ENCODE measurements around the gene UGT3A1.
"Not testable (repeated sequence)": the region's sequence is repeated elsewhere in the genome, so short reads cannot be mapped to it uniquely, and the experiment has no call there.

UGT3A1 gene

DNA sequence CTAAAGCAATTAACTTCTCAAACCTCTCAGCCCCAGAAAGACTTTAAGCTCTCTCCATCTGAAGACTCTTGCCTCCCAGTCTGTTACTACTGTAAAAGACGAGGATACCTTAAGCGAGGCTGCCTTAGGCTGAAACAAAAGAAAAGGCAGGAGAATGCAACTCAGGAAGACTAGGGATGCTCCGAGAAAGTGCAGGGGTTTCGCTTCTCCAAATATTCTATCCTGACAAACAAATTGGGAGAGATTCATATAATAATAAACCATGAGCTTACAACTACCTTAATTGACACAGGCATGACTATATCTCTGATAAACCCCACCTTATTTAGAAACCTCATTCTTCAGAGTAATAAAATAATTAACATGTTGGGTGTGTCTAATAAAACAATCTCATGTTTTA is 4.9 kb upstream of the UGT3A1 start:
- in situ Hi-C loops (cut with HindIII; ENCODE audit: low sequenced_read_pairs) = no loop called here
- TF ChIP-seq, protein P1, sequence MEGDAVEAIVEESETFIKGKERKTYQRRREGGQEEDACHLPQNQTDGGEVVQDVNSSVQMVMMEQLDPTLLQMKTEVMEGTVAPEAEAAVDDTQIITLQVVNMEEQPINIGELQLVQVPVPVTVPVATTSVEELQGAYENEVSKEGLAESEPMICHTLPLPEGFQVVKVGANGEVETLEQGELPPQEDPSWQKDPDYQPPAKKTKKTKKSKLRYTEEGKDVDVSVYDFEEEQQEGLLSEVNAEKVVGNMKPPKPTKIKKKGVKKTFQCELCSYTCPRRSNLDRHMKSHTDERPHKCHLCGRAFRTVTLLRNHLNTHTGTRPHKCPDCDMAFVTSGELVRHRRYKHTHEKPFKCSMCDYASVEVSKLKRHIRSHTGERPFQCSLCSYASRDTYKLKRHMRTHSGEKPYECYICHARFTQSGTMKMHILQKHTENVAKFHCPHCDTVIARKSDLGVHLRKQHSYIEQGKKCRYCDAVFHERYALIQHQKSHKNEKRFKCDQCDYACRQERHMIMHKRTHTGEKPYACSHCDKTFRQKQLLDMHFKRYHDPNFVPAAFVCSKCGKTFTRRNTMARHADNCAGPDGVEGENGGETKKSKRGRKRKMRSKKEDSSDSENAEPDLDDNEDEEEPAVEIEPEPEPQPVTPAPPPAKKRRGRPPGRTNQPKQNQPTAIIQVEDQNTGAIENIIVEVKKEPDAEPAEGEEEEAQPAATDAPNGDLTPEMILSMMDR (IDR thresholded peaks at IDR 0.05; ENCODE audit: low read depth, low read length, missing control alignments) = no peak
- no peak overlapping the region for H3K4me3 ChIP-seq (ENCODE audit: low read depth, low read length)
- no peak for DNase-seq (ENCODE audit: low read depth)

DNA sequence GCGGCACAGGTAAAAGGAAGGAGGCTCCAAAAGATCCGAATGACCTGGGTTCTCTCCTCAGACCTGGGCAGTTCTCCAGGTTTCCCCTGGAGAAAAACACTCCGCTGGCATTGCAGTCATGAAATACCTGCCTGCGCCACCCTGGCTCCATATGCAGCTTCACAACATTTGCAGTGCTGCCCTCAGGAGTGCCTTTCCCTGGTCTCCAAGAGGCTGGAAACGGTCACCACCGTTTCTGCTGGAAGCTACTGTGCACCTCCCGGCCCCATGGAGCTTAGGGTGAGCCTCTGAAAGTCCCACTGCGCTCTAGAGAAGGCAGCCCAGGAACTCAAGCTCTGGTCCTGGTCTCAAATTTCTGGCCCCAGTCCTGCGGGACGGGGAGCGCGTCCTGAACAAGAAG is 670 bp downstream of the UGT3A1 start:
- in situ Hi-C loops (cut with HindIII; ENCODE audit: low sequenced_read_pairs) = no loop called here
- no peak for DNase-seq (ENCODE audit: low read depth)
- TF ChIP-seq, protein P1 (IDR thresholded peaks at IDR 0.05; ENCODE audit: low read depth, low read length, missing control alignments) = no peak
- H3K4me3 ChIP-seq (ENCODE audit: low read depth, low read length) = no peak overlapping the region

DNA sequence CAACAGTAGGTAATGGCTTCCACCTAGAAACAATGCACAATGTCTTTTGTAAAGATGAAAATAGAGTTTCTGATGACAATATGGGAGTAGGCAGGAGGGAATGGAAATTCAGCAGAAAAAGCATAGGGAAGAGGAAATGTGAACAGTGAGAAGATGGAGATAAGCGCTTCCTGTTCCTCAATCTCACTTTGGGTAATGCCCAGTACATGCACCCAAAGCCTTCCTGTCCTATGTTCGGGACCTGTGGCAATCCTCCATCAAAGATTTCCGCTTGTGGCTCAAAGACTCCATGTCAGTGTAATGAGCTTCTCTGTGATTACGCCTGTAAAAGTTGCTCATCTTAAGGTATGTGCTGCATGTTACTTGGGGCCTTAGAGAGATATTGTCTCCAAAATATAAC is 2.7 kb downstream of the UGT3A1 start:
- TF ChIP-seq, protein P1 (IDR thresholded peaks at IDR 0.05; ENCODE audit: low read depth, low read length, missing control alignments) = no peak
- DNase-seq (ENCODE audit: low read depth) = no peak
- no peak overlapping the region for H3K4me3 ChIP-seq (ENCODE audit: low read depth, low read length)
- in situ Hi-C loops (cut with HindIII; ENCODE audit: low sequenced_read_pairs) = no loop called here

DNA sequence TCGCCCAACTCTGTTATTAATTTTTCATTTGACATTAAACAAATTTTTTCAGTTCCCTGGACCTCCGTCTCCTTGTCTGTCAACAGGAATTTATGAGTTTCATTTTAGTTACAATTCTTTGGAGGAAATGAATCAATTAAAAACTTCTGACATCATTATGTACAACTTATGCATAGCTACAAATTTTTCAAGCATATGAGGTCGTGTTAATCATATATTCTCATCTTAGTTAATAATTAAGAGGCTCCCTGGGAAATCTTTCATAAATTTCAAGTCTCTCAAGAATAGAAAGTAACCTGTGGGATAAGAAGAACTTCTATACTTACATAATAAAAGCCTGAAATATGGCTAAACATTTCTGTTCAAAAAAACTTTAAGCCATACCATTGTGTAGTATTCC is 3.4 kb downstream of the UGT3A1 start:
- in situ Hi-C loops (cut with HindIII; ENCODE audit: low sequenced_read_pairs) = no loop called here
- no peak overlapping the region for H3K4me3 ChIP-seq (ENCODE audit: low read depth, low read length)
- DNase-seq (ENCODE audit: low read depth) = no peak
- TF ChIP-seq, protein P1 (IDR thresholded peaks at IDR 0.05; ENCODE audit: low read depth, low read length, missing control alignments) = no peak

DNA sequence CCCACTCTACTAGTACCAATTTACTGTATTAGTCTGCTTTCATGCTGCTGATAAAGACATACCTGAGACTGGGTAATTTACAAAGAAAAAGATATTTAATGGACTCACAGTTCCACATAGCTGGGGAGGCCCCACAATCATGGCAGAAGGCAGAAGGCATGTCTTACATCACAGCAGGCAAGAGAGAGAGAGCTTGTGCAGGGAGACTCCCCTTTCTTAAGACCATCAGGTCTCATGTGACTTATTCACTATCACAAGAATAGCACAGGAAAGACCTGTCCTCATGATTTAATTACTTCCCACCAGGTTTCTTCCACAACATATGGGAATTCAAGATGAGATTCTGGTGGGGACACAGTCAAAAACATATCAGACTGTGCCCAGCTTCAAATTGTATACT is 11.5 kb downstream of the UGT3A1 start:
- H3K4me3 ChIP-seq (ENCODE audit: low read depth, low read length) = no peak overlapping the region
- in situ Hi-C loops (cut with HindIII; ENCODE audit: low sequenced_read_pairs) = no loop called here
- TF ChIP-seq, protein P1 (IDR thresholded peaks at IDR 0.05; ENCODE audit: low read depth, low read length, missing control alignments) = no peak
- no peak for DNase-seq (ENCODE audit: low read depth)

DNA sequence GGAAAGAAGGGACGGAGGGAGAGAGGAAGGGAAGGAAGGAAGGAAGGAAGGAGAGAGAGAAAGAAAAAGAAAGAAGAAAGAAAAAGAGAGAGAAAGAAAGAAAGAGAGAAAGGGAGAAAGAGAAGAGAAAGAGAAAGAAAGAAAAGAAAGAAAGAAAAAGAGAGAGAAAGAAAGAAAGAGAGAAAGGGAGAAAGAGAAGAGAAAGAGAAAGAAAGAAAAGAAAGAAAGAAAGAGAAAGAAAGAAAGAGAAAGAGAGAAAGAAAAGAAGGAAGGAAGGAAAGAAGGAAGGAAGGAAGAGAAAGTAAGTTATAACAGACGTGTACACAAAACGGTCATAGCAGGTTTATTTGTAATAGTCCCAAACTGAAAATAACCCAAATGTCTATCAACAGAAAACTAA is 14.3 kb downstream of the UGT3A1 start:
- DNase-seq (ENCODE audit: low read depth); in situ Hi-C loops (cut with HindIII; ENCODE audit: low sequenced_read_pairs); H3K4me3 ChIP-seq (ENCODE audit: low read depth, low read length): not testable (repeated sequence)

DNA sequence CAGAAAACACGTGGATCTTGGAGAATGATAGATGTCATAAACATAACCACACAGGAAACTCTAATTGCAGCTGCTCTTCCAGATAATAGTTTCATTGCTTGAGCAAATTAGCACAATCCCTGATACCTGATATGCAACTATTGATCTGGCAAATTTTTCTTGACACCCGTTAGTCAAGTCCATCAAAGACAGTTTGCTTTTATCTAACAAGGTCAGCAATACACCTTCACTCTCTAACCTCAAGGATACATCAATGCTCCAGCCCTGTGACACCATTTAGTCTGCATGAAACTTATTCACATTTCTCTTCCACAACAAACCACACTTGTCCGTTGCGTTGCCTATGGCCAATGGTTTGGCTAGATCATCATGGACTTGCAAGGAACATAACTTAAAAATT is 16.6 kb downstream of the UGT3A1 start:
- no peak overlapping the region for H3K4me3 ChIP-seq (ENCODE audit: low read depth, low read length)
- DNase-seq (ENCODE audit: low read depth) = no peak
- TF ChIP-seq, protein P1 (IDR thresholded peaks at IDR 0.05; ENCODE audit: low read depth, low read length, missing control alignments) = no peak
- in situ Hi-C loops (cut with HindIII; ENCODE audit: low sequenced_read_pairs) = no loop called here

Data from astrocyte of the cerebellum (primary cell).